Measurements from ENCODE around the gene ATE1.
A peak's percentile ranks its signal among the peaks of the same experiment; 100 is the strongest.
"Not testable (repeated sequence)": the region's sequence is repeated elsewhere in the genome, so short reads cannot be mapped to it uniquely, and the experiment has no call there.

The ATE1 gene

GRCh38 chr10:121974019-121974534 is 46.2 kb upstream of the ATE1 start:
- H3K4me3 ChIP-seq (ENCODE audit: low read depth, low read length), result peak overlapping the region; percentile 82
- peaks cover 3% of the 10 kb centered on the region for H3K79me1 ChIP-seq (ENCODE audit: low read length)
- no peak overlapping the region for H4K91ac ChIP-seq (ENCODE audit: low read depth, low read length)
- H2AFZ ChIP-seq (ENCODE audit: insufficient read depth, low read length, poor library complexity), result peak overlapping the region; percentile 92
- no peak for DNase-seq
- peaks cover 19% of the 10 kb centered on the region for H3K9me3 ChIP-seq (ENCODE audit: insufficient read depth, low read depth, low read length)
- no peak overlapping the region for H2AK5ac ChIP-seq (ENCODE audit: low read length)
- no peaks in the 10 kb centered on the region for H3K27me3 ChIP-seq (ENCODE audit: insufficient read depth, low read length)
- no peak overlapping the region for H2BK12ac ChIP-seq (ENCODE audit: low read length)
- peaks cover 4 to 5% of the 10 kb centered on the region in 2 experiments for H3K36me3 ChIP-seq (ENCODE audit: control insufficient read depth in 1 of 2, insufficient read depth in 2 of 2, low read length in 2 of 2)
- H3K4me1 ChIP-seq (ENCODE audit: control insufficient read depth in 1 of 2, insufficient read depth in 2 of 2, low read length in 2 of 2), result peaks cover 3 to 6% of the 10 kb centered on the region in 2 experiments
- H3K27ac ChIP-seq (ENCODE audit: low read depth, low read length), result no peak overlapping the region
- H3K14ac ChIP-seq (ENCODE audit: low read length), result no peak overlapping the region
- no peak overlapping the region for H2BK120ac ChIP-seq (ENCODE audit: insufficient read depth, low read length, poor library complexity)
- no CpG with 5 or more reads among the region's 21 CpGs for whole genome bisulfite sequencing (ENCODE audit: extremely low coverage, insufficient coverage, insufficient read length)
- no peak overlapping the region for H3K18ac ChIP-seq (ENCODE audit: low read length)
- H3K23ac ChIP-seq (ENCODE audit: low read length), result no peak overlapping the region
- peak overlapping the region; percentile 82 for H3K4me2 ChIP-seq (ENCODE audit: low read length)
- no peak overlapping the region for H4K12ac ChIP-seq (ENCODE audit: low read depth, low read length)
- H4K8ac ChIP-seq (ENCODE audit: low read depth, low read length), result no peak overlapping the region
- peak overlapping the region; percentile 93 for H3K9ac ChIP-seq (ENCODE audit: low read length)
- no peak overlapping the region for H3K4ac ChIP-seq (ENCODE audit: low read depth, low read length)
- no peak overlapping the region for H2BK5ac ChIP-seq (ENCODE audit: low read depth, low read length, poor library complexity)
- H3K79me2 ChIP-seq (ENCODE audit: control insufficient read depth, insufficient read depth, low read length, poor library complexity), result peaks cover 3% of the 10 kb centered on the region

- not testable (repeated sequence) for H3K27ac ChIP-seq (ENCODE audit: low read depth, low read length); H3K9me3 ChIP-seq (ENCODE audit: insufficient read depth, low read depth, low read length); H3K4ac ChIP-seq (ENCODE audit: low read depth, low read length); H3K18ac ChIP-seq (ENCODE audit: low read length); H3K4me1 ChIP-seq (ENCODE audit: control insufficient read depth in 1 of 2, insufficient read depth in 2 of 2, low read length in 2 of 2); H2BK12ac ChIP-seq (ENCODE audit: low read length); H3K27me3 ChIP-seq (ENCODE audit: insufficient read depth, low read length); H2BK5ac ChIP-seq (ENCODE audit: low read depth, low read length, poor library complexity); H3K4me3 ChIP-seq (ENCODE audit: low read depth, low read length); H4K12ac ChIP-seq (ENCODE audit: low read depth, low read length); DNase-seq; H4K8ac ChIP-seq (ENCODE audit: low read depth, low read length); H3K23ac ChIP-seq (ENCODE audit: low read length); H3K9ac ChIP-seq (ENCODE audit: low read length); H4K91ac ChIP-seq (ENCODE audit: low read depth, low read length); H2BK120ac ChIP-seq (ENCODE audit: insufficient read depth, low read length, poor library complexity); H3K79me2 ChIP-seq (ENCODE audit: control insufficient read depth, insufficient read depth, low read length, poor library complexity); H3K4me2 ChIP-seq (ENCODE audit: low read length); H3K14ac ChIP-seq (ENCODE audit: low read length); H3K79me1 ChIP-seq (ENCODE audit: low read length); H2AFZ ChIP-seq (ENCODE audit: insufficient read depth, low read length, poor library complexity); H2AK5ac ChIP-seq (ENCODE audit: low read length)
- no CpG with 5 or more reads among the region's 8 CpGs for WGBS (ENCODE audit: extremely low coverage, insufficient coverage, insufficient read length)
- peaks cover 16% of the 10 kb centered on the region in 2 experiments for H3K36me3 ChIP-seq (ENCODE audit: control insufficient read depth in 1 of 2, insufficient read depth in 2 of 2, low read length in 2 of 2)
These were observed 41.3 kb upstream of the ATE1 start for GRCh38 chr10:121969086-121969485.

- Histone ChIP-seq H4K12ac (ENCODE audit: low read depth, low read length) (no peak overlapping the region), H3K4me1 (ENCODE audit: control insufficient read depth in 1 of 2, insufficient read depth in 2 of 2, low read length in 2 of 2) (no peaks in the 10 kb centered on the region), H3K4me2 (ENCODE audit: low read length) (no peak overlapping the region), H3K4ac (ENCODE audit: low read depth, low read length) (no peak overlapping the region), H4K8ac (ENCODE audit: low read depth, low read length) (no peak overlapping the region), H3K14ac (ENCODE audit: low read length) (no peak overlapping the region), H2AFZ (ENCODE audit: insufficient read depth, low read length, poor library complexity) (no peak overlapping the region), H3K79me1 (ENCODE audit: low read length) (no peaks in the 10 kb centered on the region), H2AK5ac (ENCODE audit: low read length) (no peak overlapping the region), H3K27ac (ENCODE audit: low read depth, low read length) (no peak overlapping the region), H4K91ac (ENCODE audit: low read depth, low read length) (no peak overlapping the region), H3K36me3 (ENCODE audit: control insufficient read depth in 1 of 2, insufficient read depth in 2 of 2, low read length in 2 of 2) (peaks cover 14 to 16% of the 10 kb centered on the region in 2 experiments), H2BK120ac (ENCODE audit: insufficient read depth, low read length, poor library complexity) (no peak overlapping the region), H3K9me3 (ENCODE audit: insufficient read depth, low read depth, low read length) (no peaks in the 10 kb centered on the region), H3K4me3 (ENCODE audit: low read depth, low read length) (no peak overlapping the region), H3K79me2 (ENCODE audit: control insufficient read depth, insufficient read depth, low read length, poor library complexity) (no peaks in the 10 kb centered on the region), H3K9ac (ENCODE audit: low read length) (no peak overlapping the region), H2BK12ac (ENCODE audit: low read length) (no peak overlapping the region), H3K18ac (ENCODE audit: low read length) (no peak overlapping the region), H2BK5ac (ENCODE audit: low read depth, low read length, poor library complexity) (no peak overlapping the region), H3K23ac (ENCODE audit: low read length) (no peak overlapping the region), H3K27me3 (ENCODE audit: insufficient read depth, low read length) (no peaks in the 10 kb centered on the region)
- DNase-seq, result no peak
- WGBS (ENCODE audit: extremely low coverage, insufficient coverage, insufficient read length), result no CpG with 5 or more reads among the region's 3 CpGs
These were observed 38.2 kb upstream of the ATE1 start for GRCh38 chr10:121965996-121966395.

- H3K79me2 ChIP-seq (ENCODE audit: control insufficient read depth, insufficient read depth, low read length, poor library complexity), result no peaks in the 10 kb centered on the region
- H3K4me2 ChIP-seq (ENCODE audit: low read length), result no peak overlapping the region
- no peak overlapping the region for H3K27ac ChIP-seq (ENCODE audit: low read depth, low read length)
- H3K27me3 ChIP-seq (ENCODE audit: insufficient read depth, low read length), result no peaks in the 10 kb centered on the region
- H3K4me1 ChIP-seq (ENCODE audit: control insufficient read depth in 1 of 2, insufficient read depth in 2 of 2, low read length in 2 of 2), result no peaks in the 10 kb centered on the region
- no peak overlapping the region for H3K4me3 ChIP-seq (ENCODE audit: low read depth, low read length)
- H2BK12ac ChIP-seq (ENCODE audit: low read length), result no peak overlapping the region
- no peak overlapping the region for H4K8ac ChIP-seq (ENCODE audit: low read depth, low read length)
- H2BK5ac ChIP-seq (ENCODE audit: low read depth, low read length, poor library complexity), result no peak overlapping the region
- no peak for DNase-seq
- no peak overlapping the region for H4K12ac ChIP-seq (ENCODE audit: low read depth, low read length)
- H3K4ac ChIP-seq (ENCODE audit: low read depth, low read length), result no peak overlapping the region
- H3K18ac ChIP-seq (ENCODE audit: low read length), result no peak overlapping the region
- WGBS (ENCODE audit: extremely low coverage, insufficient coverage, insufficient read length), result no CpG with 5 or more reads among the region's 2 CpGs
- no peaks in the 10 kb centered on the region for H3K79me1 ChIP-seq (ENCODE audit: low read length)
- H2BK120ac ChIP-seq (ENCODE audit: insufficient read depth, low read length, poor library complexity), result no peak overlapping the region
- H3K9me3 ChIP-seq (ENCODE audit: insufficient read depth, low read depth, low read length), result no peaks in the 10 kb centered on the region
- H4K91ac ChIP-seq (ENCODE audit: low read depth, low read length), result no peak overlapping the region
- no peak overlapping the region for H3K14ac ChIP-seq (ENCODE audit: low read length)
- peaks cover 4 to 8% of the 10 kb centered on the region in 2 experiments for H3K36me3 ChIP-seq (ENCODE audit: control insufficient read depth in 1 of 2, insufficient read depth in 2 of 2, low read length in 2 of 2)
- H2AFZ ChIP-seq (ENCODE audit: insufficient read depth, low read length, poor library complexity), result no peak overlapping the region
- H3K23ac ChIP-seq (ENCODE audit: low read length), result no peak overlapping the region
- no peak overlapping the region for H2AK5ac ChIP-seq (ENCODE audit: low read length)
- H3K9ac ChIP-seq (ENCODE audit: low read length), result no peak overlapping the region
These were observed 33.6 kb upstream of the ATE1 start for GRCh38 chr10:121961456-121961855.

Data from trophoblast cell (in vitro differentiated cells and primary cell).